Measurements from ENCODE around the gene SENP8.

Gene SENP8

DNA sequence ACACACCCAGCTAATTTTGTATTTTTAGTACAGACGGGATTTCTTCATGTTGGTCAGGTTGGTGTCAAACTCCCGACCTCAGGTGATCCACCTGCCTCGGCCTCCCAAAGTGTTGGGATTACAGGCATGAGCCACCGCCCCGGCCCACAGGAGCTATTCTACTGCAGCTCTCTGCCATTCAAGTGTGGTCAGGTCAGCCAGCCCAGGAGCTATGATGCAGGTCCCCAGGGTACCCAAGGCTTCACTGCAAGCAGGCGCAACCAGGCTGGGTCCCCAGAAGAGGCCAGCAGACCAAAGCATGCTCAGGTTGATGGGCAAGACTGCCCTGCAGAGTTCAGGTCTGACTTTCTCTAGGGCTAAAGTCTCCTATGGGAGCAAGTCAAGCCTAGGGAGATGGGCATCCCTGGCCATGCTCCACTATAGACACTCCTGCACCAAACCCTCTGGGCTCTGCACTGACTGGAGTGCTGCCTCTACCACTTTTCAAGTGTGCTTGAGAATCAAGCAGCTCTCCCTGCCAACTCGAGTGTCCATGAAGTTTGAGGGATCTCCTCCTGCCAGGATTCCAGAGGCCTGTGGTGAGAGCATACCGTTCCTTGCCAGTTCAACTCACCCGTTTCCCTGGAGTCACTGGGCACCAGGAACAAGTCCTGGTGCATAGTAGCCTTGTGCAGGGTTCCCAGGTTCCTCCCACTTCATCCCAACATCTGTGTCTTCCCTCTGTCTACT, 31.1 kb upstream of the SENP8 start:
- TF ChIP-seq RAD21 (IDR thresholded peaks at IDR 0.05; ENCODE audit: low read depth) (no peak), FOXM1 (IDR thresholded peaks at IDR 0.05; ENCODE audit: borderline replicate concordance, low read depth) (no peak)

DNA sequence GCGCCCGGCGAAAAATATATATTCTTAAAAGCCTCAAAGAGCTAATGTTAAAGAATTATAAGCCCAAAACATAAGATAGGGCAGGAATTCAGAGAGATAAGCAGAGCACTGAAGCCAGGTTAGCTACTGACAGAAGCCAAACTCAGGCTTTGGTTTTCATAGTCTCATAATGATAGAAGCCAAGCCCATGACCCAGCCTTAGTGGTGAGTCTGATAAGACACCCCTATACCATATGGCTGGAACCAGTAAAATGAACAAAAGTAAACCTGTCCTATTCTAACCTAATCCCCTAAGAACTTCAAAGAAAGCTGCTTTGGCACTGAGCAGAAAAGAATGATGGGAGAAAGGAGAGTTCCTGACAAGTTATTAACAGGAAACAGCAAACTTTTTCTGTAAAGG, 26.2 kb upstream of the SENP8 start:
- no peak for TF ChIP-seq TCF12 (IDR thresholded peaks at IDR 0.05; ENCODE audit: low read depth)
- TF ChIP-seq EP300 (IDR thresholded peaks at IDR 0.05; ENCODE audit: borderline replicate concordance): no peak
- TF ChIP-seq YY1 (IDR thresholded peaks at IDR 0.05; ENCODE audit: low read depth): no peak
- TF ChIP-seq FOXM1 (IDR thresholded peaks at IDR 0.05; ENCODE audit: borderline replicate concordance, low read depth): no peak
- no peak for TF ChIP-seq EGR1 (IDR thresholded peaks at IDR 0.05)
- no peak for TF ChIP-seq TAF1 (IDR thresholded peaks at IDR 0.05; ENCODE audit: low read depth)
- TF ChIP-seq, protein P1, sequence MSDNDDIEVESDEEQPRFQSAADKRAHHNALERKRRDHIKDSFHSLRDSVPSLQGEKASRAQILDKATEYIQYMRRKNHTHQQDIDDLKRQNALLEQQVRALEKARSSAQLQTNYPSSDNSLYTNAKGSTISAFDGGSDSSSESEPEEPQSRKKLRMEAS (IDR thresholded peaks at IDR 0.05): no peak
- no peak for TF ChIP-seq TEAD4 (IDR thresholded peaks at IDR 0.05)
- no peak for TF ChIP-seq RAD21 (IDR thresholded peaks at IDR 0.05; ENCODE audit: low read depth)
- no peak for TF ChIP-seq NFIC (IDR thresholded peaks at IDR 0.05)
- no peak for TF ChIP-seq CEBPB (IDR thresholded peaks at IDR 0.05)
- TF ChIP-seq, protein P2, sequence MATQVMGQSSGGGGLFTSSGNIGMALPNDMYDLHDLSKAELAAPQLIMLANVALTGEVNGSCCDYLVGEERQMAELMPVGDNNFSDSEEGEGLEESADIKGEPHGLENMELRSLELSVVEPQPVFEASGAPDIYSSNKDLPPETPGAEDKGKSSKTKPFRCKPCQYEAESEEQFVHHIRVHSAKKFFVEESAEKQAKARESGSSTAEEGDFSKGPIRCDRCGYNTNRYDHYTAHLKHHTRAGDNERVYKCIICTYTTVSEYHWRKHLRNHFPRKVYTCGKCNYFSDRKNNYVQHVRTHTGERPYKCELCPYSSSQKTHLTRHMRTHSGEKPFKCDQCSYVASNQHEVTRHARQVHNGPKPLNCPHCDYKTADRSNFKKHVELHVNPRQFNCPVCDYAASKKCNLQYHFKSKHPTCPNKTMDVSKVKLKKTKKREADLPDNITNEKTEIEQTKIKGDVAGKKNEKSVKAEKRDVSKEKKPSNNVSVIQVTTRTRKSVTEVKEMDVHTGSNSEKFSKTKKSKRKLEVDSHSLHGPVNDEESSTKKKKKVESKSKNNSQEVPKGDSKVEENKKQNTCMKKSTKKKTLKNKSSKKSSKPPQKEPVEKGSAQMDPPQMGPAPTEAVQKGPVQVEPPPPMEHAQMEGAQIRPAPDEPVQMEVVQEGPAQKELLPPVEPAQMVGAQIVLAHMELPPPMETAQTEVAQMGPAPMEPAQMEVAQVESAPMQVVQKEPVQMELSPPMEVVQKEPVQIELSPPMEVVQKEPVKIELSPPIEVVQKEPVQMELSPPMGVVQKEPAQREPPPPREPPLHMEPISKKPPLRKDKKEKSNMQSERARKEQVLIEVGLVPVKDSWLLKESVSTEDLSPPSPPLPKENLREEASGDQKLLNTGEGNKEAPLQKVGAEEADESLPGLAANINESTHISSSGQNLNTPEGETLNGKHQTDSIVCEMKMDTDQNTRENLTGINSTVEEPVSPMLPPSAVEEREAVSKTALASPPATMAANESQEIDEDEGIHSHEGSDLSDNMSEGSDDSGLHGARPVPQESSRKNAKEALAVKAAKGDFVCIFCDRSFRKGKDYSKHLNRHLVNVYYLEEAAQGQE (IDR thresholded peaks at IDR 0.05; ENCODE audit: low read depth): no peak
- TF ChIP-seq ZBTB7A (IDR thresholded peaks at IDR 0.05; ENCODE audit: low read depth): no peak
- TF ChIP-seq, protein P3, sequence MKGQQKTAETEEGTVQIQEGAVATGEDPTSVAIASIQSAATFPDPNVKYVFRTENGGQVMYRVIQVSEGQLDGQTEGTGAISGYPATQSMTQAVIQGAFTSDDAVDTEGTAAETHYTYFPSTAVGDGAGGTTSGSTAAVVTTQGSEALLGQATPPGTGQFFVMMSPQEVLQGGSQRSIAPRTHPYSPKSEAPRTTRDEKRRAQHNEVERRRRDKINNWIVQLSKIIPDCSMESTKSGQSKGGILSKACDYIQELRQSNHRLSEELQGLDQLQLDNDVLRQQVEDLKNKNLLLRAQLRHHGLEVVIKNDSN (IDR thresholded peaks at IDR 0.05): no peak
- TF ChIP-seq CREB1 (IDR thresholded peaks at IDR 0.05; ENCODE audit: low read depth): no peak

DNA sequence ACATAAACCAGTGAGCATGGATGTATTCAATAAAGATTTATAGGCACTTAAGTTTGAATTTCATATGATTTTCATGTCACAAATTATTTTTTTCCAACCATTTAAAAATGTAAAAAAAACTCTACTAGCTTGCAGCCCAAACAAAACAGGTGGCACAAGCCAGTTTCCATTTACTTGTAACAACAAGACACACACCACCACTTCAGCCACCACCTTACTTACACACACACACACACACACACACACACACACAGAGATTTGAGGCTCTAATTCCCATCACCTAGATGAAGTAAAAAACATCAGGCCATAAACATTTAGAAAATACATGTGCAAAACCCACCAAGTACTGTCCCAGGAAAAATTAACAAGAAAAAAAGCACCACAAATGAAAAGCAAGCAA, 25.5 kb upstream of the SENP8 start:
- no peak for TF ChIP-seq NFIC (IDR thresholded peaks at IDR 0.05)
- no peak for TF ChIP-seq TEAD4 (IDR thresholded peaks at IDR 0.05)
- TF ChIP-seq TAF1 (IDR thresholded peaks at IDR 0.05; ENCODE audit: low read depth): no peak
- no peak for TF ChIP-seq EP300 (IDR thresholded peaks at IDR 0.05; ENCODE audit: borderline replicate concordance)
- TF ChIP-seq YY1 (IDR thresholded peaks at IDR 0.05; ENCODE audit: low read depth): no peak
- no peak for TF ChIP-seq CEBPB (IDR thresholded peaks at IDR 0.05)
- TF ChIP-seq EGR1 (IDR thresholded peaks at IDR 0.05): no peak
- TF ChIP-seq FOXM1 (IDR thresholded peaks at IDR 0.05; ENCODE audit: borderline replicate concordance, low read depth): no peak
- TF ChIP-seq RAD21 (IDR thresholded peaks at IDR 0.05; ENCODE audit: low read depth): no peak
- TF ChIP-seq, protein P3 (IDR thresholded peaks at IDR 0.05): no peak

DNA sequence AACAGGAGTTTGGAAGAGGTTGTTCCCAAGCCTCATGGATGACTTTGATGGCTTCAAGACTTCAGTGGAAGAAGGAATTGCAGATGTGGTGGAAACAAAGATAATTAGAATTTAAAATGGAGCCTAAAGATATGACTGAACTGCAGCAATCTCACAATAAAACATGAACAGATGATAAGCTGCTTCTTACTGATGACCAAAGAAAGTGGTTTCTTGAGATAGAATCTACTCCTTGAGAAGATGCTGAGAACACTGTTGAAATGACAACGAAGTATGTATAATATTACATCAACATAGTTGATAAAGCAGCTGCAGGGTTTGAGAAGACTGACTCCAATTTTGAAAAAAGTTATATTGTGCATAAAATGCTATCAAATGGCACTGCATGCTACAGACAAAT, 21.4 kb upstream of the SENP8 start:
- TF ChIP-seq, protein P2 (IDR thresholded peaks at IDR 0.05; ENCODE audit: low read depth): no peak
- TF ChIP-seq NFIC (IDR thresholded peaks at IDR 0.05): no peak
- no peak for TF ChIP-seq YY1 (IDR thresholded peaks at IDR 0.05; ENCODE audit: low read depth)
- no peak for TF ChIP-seq FOXM1 (IDR thresholded peaks at IDR 0.05; ENCODE audit: borderline replicate concordance, low read depth)

DNA sequence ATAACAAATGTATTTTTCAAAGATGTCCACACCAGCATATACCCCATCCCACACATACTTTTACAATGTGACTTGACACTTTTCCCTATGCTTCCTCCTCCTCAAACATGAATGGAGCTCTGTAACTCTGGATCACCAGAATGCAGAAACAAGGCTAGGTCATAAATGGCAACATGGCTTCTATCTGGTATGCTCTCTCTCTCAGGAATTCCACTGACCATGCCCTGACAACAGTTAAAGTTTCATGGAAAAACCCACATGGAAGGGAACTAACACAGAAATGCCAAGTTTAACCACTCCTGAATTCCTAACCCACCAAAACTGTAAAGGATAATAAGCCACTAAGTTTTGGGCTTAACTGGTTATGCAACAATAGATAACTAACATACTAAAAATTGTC, 20.2 kb upstream of the SENP8 start:
- TF ChIP-seq NFIC (IDR thresholded peaks at IDR 0.05) (no peak), FOXM1 (IDR thresholded peaks at IDR 0.05; ENCODE audit: borderline replicate concordance, low read depth) (no peak), EGR1 (IDR thresholded peaks at IDR 0.05) (no peak), EP300 (IDR thresholded peaks at IDR 0.05; ENCODE audit: borderline replicate concordance) (no peak), RAD21 (IDR thresholded peaks at IDR 0.05; ENCODE audit: low read depth) (no peak), ZBTB7A (IDR thresholded peaks at IDR 0.05; ENCODE audit: low read depth) (no peak)
- TF ChIP-seq, protein P1 (IDR thresholded peaks at IDR 0.05): no peak

DNA sequence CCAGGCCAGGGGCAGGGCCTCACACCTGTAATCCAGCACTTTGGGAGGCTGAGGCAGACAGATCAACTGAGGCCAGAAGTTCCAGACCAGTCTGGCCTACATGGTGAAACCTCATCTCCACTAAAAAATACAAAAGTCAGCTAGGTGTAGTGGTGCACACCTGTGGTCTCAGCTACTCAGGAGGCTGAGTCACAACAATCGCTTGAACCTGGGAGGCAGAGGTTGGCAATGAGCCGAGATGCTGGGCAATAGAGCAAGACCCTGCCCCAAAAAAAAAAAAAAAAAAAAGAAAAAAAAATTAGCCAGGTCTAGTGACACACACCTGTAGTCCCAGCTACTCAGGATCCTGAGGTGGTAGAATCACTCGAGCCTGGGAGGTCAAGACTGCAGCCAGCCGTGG, 19.0 kb upstream of the SENP8 start:
- TF ChIP-seq, protein P1 (IDR thresholded peaks at IDR 0.05): no peak
- no peak for TF ChIP-seq FOXM1 (IDR thresholded peaks at IDR 0.05; ENCODE audit: borderline replicate concordance, low read depth)
- TF ChIP-seq TAF1 (IDR thresholded peaks at IDR 0.05; ENCODE audit: low read depth): no peak
- TF ChIP-seq CEBPB (IDR thresholded peaks at IDR 0.05): no peak
- TF ChIP-seq CREB1 (IDR thresholded peaks at IDR 0.05; ENCODE audit: low read depth): no peak
- no peak for TF ChIP-seq NFIC (IDR thresholded peaks at IDR 0.05)
- TF ChIP-seq TCF12 (IDR thresholded peaks at IDR 0.05; ENCODE audit: low read depth): no peak
- TF ChIP-seq TEAD4 (IDR thresholded peaks at IDR 0.05): no peak
- TF ChIP-seq, protein P2 (IDR thresholded peaks at IDR 0.05; ENCODE audit: low read depth): no peak

Data from Ishikawa (cell line).